HG03432 (cell line): ENCODE results near the gene TMEM108.

Experiments used
- ATAC-seq: cut with Tn5 transposase; IDR thresholded peaks from one replicate; pipeline ENCODE4 v1.9.1; 2021; ENCODE audit warnings: mild to moderate bottlenecking, moderate library complexity; ENCODE audit not compliant: unreplicated experiment

The TMEM108 gene

GRCh38 chr3:133445108-133445507 lies 406.9 kb downstream of the TMEM108 start:
- ATAC-seq: no peak
